MG63 (cell line): ENCODE measurements around the gene PRDM10. TPM values are rescaled to one million over a fixed set of nuclear protein-coding genes. Genes with fewer than 3 reads are reported as not detected.
"Not testable (repeated sequence)": the region's sequence is repeated elsewhere in the genome, so short reads cannot be mapped to it uniquely, and the experiment has no call there.

ENCODE experiments used
- DNase-seq: peaks from one replicate; pipeline ENCODE4 v3.0.0-alpha.2; 2020
- H3K27me3 ChIP-seq: fragments of 250-450 bp; sonication (Bioruptor Pico); 2 replicates; pipeline ENCODE4 v1.5.1; 2020; ENCODE audit warnings: mild to moderate bottlenecking, moderate library complexity
- H3K36me3 ChIP-seq: fragments of 250-450 bp; sonication (Bioruptor Pico); 2 replicates; pipeline ENCODE4 v1.5.1; 2020; ENCODE audit warnings: mild to moderate bottlenecking, moderate library complexity
- H3K4me3 ChIP-seq: fragments of 250-450 bp; sonication (Bioruptor Pico); 2 replicates; pipeline ENCODE4 v1.5.1; 2020; ENCODE audit warnings: mild to moderate bottlenecking, moderate library complexity
- H3K9me3 ChIP-seq: fragments of 250-450 bp; sonication (Bioruptor Pico); 2 replicates; pipeline ENCODE4 v1.5.1; 2020; ENCODE audit warnings: mild to moderate bottlenecking, moderate library complexity
- total RNA-seq: library from RNA; depleted of rRNA; stranded (reverse); fragments of >200 nt; shearing (Covaris generic); gene quantifications from 2 replicates; pipeline ENCODE4 v1.2.3, GENCODE V29; 2014; ENCODE audit warnings: low replicate concordance

The PRDM10 gene
- total RNA-seq, 1 experiment from 2014 or later = 4.9 TPM

DNA sequence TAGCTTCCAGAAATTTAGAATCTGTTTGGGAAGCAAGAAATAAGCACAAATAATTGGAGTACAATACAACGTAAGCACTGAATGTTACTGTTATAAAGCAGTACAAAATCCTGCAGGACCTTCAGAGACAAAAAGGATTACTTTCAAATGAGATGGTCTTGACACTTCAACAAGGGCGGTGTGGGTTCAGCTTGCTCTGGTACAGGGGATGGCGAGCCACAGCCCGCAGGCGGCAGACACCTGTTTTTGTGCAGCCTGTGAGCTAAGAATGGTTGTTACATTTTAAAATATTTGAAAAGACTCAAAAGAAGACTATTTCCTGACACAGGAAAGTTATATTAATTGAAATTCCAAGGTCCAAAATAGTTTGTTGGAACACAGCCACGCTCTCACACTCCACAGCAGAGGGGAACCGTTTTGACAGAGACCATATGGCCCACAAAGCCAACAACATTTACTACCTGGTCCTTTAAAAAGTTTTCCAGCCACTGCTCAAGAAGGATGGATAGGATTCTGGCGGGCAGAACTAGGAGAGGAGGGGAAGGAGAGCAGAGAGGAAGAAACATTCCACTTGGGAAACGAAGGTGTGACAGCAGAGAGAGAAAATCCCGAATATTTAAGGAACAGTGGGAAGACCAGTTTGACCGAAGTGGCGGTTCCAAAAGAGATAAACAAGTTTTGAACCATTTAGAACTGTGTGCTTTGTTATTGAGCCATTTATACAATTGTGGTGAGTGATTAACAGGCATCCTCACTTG is 6.3 kb downstream of the PRDM10 start:
- no peaks in the 10 kb centered on the region for H3K27me3 ChIP-seq
- no peak overlapping the region for H3K4me3 ChIP-seq
- peaks cover 6% of the 10 kb centered on the region for H3K36me3 ChIP-seq
- H3K9me3 ChIP-seq = no peaks in the 10 kb centered on the region
- no peak for DNase-seq

DNA sequence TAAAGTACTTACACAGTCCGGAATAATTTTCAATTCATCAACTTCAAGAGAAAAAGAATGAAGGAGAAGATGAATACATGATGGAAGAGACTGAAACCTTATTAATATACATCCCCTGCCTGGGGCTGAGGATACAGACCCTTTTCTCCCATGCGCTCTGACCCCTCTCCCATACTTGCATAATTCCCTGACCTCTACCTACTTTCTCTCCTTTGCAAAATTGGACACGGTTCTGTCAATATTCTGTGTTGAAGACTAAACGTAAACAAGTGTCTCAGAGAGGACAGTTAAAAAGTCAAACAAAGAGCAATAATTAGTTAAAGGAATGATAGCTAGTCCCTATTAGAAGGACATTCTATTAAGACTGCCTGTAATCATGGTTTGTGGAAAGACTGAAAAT is 7.5 kb downstream of the PRDM10 start:
- H3K27me3 ChIP-seq = no peaks in the 10 kb centered on the region
- H3K9me3 ChIP-seq = no peaks in the 10 kb centered on the region
- DNase-seq = no peak
- peaks cover 6% of the 10 kb centered on the region for H3K36me3 ChIP-seq
- no peak overlapping the region for H3K4me3 ChIP-seq

DNA sequence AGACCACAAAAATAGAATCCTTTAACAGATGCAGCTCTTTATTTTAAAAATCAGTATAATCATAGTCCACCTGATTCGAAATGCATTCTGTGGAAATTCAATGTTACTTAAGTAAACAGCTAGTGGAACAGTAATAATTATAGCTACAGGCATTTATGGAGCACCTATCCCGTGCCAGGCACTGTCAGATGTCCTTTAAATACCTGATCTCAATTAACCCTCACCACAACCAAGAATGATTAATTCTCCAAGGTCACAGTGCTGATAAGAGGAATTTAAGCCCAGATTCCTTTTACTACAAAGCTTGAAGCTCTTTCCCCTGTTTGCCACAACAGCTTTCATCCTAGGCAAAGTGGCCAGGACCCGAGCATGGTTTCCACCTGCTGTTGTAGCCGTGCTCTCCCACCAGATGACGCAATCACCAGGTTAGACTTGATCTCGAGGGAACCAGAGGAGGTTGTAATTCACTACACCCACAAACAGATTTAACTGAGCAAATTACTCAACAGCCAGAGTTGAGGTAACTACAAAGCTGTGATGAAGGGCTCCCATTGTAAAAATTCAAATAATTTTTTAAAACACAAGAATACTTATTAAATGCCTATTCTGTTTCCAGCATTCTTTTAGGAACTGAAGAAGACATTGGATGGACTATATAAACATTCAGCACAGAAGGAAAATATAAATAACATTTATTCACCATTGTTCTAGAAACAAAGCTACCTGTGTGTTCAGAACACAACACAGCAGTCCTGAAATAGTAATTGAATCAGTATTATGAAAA is 10.3 kb downstream of the PRDM10 start:
- Histone ChIP-seq H3K27me3 (no peaks in the 10 kb centered on the region), H3K9me3 (peaks cover 5% of the 10 kb centered on the region; the same call in 1 of the 2 replicates), H3K4me3 (no peak overlapping the region), H3K36me3 (peaks cover 6% of the 10 kb centered on the region)
- DNase-seq = no peak

DNA sequence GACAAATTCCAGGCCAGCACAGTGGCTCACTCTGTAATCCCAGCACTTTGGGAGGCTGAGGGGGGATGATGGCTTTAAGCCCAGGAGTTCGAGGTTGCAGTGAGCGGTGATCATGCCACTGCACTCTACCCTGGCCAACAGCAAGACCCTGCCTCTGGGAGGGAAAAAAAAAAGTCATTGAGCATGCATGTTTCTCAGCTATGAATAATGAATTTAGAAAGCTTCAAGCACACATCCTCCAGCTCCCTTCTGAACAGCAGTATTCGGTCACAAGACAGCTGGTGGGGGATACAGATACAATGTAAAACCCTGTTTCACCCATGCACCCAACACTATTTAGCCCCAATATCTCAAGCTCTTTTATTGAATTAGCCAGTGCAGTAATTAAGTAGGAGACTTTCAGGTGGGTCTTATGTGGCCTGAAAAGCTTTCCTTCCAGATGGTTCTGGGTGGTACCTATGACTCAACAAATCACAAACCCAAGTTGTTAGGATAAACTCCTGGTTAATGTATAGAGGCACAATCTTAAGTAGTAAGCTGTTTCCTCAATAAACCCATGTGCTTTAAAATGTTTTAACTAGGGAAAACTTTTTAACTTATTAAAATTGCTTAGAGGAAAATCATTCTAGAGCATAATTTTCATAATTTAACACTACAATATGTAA is 13.4 kb downstream of the PRDM10 start:
- Histone ChIP-seq H3K9me3 (peaks cover 5% of the 10 kb centered on the region; the same call in 1 of the 2 replicates), H3K27me3 (no peaks in the 10 kb centered on the region), H3K36me3 (no peaks in the 10 kb centered on the region), H3K4me3 (no peak overlapping the region)
- no peak for DNase-seq

DNA sequence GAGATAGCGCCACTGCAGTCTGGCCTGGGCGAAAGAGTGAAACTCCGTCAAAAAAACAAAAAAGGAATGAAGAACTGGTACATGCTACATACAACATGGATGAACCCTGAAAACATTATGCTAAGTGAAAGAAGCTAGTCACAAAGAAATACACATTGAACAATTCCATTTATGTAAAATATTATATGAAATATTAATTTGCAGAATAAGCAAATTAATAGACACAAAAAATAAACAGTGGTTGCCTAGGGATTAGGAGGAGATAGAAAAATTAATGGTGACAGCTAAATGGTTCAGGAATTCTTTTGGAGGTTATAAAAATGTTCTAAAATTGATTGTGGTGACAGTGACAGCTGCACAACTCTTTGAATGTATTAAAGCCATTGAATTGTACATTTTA is 14.7 kb downstream of the PRDM10 start:
- H3K4me3 ChIP-seq = no peak overlapping the region
- no peaks in the 10 kb centered on the region for H3K36me3 ChIP-seq
- H3K27me3 ChIP-seq = no peaks in the 10 kb centered on the region
- no peak for DNase-seq
- H3K9me3 ChIP-seq = peaks cover 5% of the 10 kb centered on the region; the same call in 1 of the 2 replicates

DNA sequence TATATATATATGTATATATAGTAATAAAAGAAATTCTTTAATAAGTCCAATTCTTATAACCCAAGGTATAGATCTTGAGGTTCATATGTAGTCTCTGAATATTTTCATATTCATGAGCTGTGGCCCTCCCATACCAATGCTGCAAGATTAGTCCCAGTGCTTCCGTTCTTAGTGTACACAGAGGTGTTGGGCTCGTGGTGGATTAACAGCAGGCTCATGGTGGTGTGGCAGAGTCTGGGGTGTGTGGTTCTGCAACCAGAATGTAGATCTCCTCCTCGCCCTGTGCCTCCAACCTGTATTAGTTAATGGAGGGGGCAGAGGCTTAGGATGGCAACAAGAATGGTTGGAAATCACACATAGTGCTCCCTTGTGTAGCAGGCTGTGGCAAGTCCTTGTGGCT is 16.8 kb downstream of the PRDM10 start:
- DNase-seq = no peak

DNA sequence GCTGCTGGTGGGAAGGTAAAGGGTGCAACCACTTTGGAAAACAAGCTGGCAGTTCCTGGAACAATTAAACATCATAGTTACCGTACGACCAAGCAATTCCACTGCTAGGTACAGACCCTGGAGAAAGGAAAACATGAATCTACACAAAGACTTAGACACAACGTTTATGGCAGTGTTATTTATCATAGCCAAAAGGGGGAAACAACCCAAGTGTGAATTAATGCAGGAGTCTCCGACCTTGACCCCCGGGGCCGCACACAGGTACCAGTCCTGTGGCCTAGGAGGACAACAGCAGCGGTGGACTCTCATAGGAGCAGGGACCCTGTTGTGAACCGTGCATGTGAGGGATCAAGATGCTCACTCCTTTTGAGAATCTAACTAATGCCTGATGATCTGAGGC is 22.5 kb downstream of the PRDM10 start:
- Histone ChIP-seq H3K36me3 (no peaks in the 10 kb centered on the region), H3K4me3 (no peak overlapping the region), H3K9me3 (no peaks in the 10 kb centered on the region), H3K27me3 (no peaks in the 10 kb centered on the region)
- no peak for DNase-seq

More for the DNA sequence above, 16.8 kb downstream of the PRDM10 start:
- H3K36me3 ChIP-seq = no peaks in the 10 kb centered on the region
- H3K27me3 ChIP-seq = no peaks in the 10 kb centered on the region
- no peak overlapping the region for H3K4me3 ChIP-seq
- peaks cover 5% of the 10 kb centered on the region; the same call in 1 of the 2 replicates for H3K9me3 ChIP-seq

DNA sequence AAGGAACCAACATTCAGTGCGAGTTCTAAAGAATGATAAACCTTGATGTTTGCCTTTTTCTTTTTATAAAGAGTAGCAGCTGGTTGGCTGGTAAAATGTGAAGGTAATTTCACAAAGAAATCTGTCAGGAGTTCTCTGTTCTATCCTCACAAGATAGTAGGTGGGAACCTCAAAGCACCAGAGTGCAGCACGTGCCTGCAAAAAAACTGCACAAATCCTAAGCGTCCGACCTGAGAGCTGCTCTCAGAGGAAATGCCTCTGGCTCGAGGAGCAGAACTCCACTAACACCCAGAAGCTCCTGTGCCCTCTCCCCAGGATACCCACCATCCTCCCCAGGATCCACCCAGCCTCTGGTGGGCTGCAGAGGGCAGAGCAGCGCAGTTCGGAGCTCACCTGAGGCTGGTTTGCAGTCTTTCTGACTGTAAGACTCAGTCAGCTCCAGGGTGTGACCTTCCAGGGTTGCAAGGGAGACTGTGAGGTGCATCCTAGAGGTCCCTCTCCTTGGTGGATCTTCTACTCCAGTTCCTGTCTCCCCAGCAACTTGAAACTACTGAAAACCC is 23.5 kb downstream of the PRDM10 start:
- no peak for DNase-seq
- H3K36me3 ChIP-seq = no peaks in the 10 kb centered on the region
- H3K9me3 ChIP-seq = no peaks in the 10 kb centered on the region
- no peak overlapping the region for H3K4me3 ChIP-seq
- no peaks in the 10 kb centered on the region for H3K27me3 ChIP-seq

DNA sequence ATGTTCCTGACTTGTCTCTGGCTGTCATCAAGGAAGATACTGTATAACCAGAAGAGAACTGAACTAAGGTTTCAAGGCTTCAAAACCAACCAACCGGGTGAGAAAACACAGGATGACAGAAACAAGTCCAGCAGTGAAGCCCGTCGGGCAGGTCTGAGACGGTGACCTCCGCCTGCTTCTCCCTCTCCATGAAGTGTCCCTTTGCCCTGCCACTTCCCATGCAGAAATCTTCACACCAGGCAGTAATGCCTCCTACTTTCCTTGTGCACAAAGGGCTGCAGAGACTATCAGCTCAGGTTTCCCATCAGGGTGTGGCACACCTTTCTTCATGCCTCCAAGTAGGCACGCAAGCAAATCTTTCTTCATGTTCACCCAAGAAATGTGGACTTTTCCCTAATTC is 24.2 kb downstream of the PRDM10 start:
- Histone ChIP-seq H3K27me3 (no peaks in the 10 kb centered on the region), H3K9me3 (no peaks in the 10 kb centered on the region), H3K4me3 (no peak overlapping the region), H3K36me3 (no peaks in the 10 kb centered on the region)
- no peak for DNase-seq

DNA sequence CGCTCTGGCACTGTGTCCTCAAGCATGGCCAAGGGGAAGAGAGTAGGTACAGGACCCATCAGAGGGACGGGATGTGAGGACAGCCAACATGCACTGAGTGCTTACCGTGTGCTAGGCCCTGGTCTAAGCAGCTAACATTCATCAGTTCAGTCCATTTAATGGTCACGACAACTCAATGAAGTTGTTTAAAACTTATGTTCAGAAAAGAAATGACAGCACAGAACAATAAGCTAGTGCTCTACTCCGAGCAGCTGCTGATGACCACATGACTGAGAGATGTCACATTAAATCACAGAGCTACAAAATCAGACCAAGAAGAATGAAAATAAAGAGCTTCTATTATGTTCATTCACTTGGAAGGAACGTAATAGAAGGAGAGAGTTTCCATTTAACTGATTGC is 26.3 kb downstream of the PRDM10 start:
- no peaks in the 10 kb centered on the region for H3K9me3 ChIP-seq
- no peaks in the 10 kb centered on the region for H3K27me3 ChIP-seq
- no peak overlapping the region for H3K4me3 ChIP-seq
- DNase-seq = no peak
- H3K36me3 ChIP-seq = no peaks in the 10 kb centered on the region

DNA sequence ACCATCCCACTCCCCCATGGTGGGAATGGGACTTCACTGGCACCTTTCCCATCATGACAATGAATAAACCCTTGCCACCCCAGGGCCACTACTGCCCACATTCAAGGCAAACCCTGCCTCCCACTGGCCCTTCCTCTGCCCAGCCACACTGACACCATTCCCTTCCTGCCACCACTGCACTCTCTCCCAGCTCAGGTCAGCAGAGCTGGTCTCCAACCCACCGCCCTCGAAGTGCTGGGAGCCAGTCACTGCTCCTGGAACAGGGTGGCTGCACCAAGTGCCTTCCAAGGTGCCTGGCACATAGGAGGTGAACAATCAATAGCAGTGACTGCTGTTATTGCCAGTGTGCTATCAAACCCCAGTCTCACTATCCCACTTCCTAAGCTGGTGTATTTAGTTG is 27.1 kb downstream of the PRDM10 start:
- Histone ChIP-seq H3K9me3 (no peaks in the 10 kb centered on the region), H3K27me3 (no peaks in the 10 kb centered on the region), H3K4me3 (no peak overlapping the region), H3K36me3 (no peaks in the 10 kb centered on the region)
- DNase-seq = no peak

DNA sequence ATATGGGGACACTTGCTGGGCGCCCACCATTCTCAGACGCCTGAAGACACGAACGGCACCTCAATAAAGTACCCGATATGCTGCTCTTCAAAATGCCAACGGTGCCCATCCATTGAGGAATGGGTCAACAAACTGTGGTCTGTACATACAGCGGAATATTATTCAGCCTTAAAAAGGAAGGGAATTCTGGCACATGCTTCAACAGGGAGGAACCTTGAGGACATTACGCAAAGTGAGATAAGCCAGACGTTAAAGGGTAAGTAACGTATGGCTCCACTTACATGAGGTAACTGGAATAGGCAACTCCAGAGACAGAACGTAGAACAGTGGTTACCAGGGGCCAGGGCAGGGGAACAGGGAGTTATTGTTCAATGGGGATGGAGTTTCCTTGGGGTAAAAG is 28.0 kb downstream of the PRDM10 start:
- no peak for DNase-seq
- Histone ChIP-seq H3K4me3 (no peak overlapping the region), H3K36me3 (no peaks in the 10 kb centered on the region), H3K27me3 (no peaks in the 10 kb centered on the region), H3K9me3 (no peaks in the 10 kb centered on the region)

DNA sequence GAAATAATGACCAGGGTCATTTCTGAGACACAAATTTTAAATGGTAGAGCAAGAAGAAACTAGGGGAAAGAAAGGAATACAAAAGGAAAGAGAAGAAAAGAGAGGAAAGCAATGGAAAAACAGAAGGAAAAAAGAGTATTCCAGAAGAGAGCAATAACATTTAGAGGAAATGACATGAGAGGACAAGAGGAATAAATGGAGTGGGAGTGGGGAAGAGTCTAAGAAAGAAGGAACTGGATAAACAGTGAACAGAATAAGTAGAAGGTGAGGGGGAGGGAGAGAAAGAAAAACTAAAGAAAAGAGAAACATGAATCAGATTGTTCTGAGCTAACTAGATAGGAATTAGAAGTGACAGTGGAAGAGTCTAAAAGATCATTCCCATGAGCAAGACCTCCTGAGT is 28.4 kb downstream of the PRDM10 start:
- Histone ChIP-seq H3K9me3 (no peaks in the 10 kb centered on the region), H3K4me3 (no peak overlapping the region), H3K36me3 (no peaks in the 10 kb centered on the region), H3K27me3 (no peaks in the 10 kb centered on the region)
- no peak for DNase-seq

DNA sequence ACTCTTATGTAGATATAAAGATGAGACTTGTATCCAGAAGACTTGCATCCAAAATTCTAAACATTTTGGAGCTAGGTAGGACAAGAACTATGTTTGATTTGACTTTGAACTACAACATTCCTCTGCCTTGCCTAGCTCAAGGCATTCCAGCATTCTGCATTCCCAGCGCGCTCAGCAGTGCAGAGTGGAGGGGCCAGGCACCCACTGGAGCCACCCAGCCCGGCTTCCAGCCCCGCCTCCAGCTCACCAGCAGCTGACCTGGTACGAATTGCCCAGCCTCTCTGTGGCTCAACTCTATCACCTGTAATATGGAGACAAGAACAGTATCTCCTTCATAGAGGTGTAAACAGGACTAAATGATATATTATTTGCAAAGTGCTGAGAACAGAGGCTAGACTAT is 28.8 kb downstream of the PRDM10 start:
- no peaks in the 10 kb centered on the region for H3K27me3 ChIP-seq
- no peak overlapping the region for H3K4me3 ChIP-seq
- H3K36me3 ChIP-seq = no peaks in the 10 kb centered on the region
- DNase-seq = no peak
- no peaks in the 10 kb centered on the region for H3K9me3 ChIP-seq

DNA sequence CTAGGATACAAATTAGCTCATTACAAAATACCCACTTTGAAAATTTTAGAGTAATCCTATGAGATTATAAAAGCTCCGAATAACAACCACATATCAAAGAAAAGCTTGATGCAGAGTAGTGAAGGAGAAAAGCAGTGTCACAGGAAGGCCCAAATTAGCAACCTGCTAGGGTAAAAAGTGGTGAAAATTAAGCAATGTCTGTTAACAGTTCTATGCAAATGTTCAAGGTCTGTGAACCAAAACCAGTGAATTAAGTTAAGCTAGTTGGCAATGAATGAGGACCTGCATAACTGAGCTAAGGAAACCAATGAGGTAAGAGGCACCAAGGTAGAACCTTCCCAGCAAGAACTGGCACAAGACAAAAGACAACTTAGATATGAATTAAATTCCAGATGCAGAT is 29.6 kb downstream of the PRDM10 start:
- Histone ChIP-seq H3K9me3 (no peaks in the 10 kb centered on the region), H3K4me3 (no peak overlapping the region), H3K36me3 (no peaks in the 10 kb centered on the region), H3K27me3 (no peaks in the 10 kb centered on the region)
- DNase-seq = no peak

DNA sequence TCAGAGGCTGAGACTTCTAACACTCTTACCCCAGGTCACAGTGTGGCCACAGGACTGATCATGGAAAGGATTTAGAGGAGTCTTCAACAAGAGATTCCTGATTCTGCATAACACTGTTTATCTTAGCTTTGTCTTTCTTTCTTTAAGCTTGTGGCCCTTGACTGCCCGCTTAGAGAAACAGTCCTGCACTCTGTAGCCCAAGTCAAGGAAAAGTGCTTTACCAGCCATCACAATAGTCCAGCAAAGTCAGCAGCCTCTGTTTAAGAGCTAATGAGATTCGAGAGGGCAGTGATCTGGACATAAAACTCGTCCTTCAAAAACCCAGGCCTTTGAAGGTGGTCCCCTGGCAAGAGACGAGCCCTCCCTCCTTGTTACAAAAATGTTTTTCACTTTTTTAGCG is 30.0 kb downstream of the PRDM10 start:
- Histone ChIP-seq H3K9me3 (no peaks in the 10 kb centered on the region), H3K36me3 (no peaks in the 10 kb centered on the region), H3K27me3 (no peaks in the 10 kb centered on the region), H3K4me3 (no peak overlapping the region)
- no peak for DNase-seq

DNA sequence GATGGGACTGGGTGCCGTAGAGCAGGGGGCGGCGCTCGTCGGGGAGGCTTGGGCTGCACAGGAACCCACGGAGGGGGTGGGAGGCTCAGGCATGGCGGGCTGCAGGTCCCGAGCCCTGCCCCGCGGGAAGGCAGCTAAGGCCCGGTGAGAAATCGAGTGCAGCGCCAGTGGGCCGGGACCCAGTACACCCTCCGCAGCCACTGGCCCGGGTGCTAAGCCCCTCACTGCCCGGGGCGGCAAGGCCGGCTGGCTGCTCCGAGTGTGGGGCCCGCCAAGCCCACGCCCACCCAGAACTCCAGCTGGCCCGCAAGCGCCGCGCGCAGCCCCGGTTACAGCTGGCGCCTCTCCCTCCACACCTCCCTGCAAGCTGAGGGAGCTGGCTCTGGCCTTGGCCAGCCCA is 30.8 kb downstream of the PRDM10 start:
- H3K27me3 ChIP-seq, DNase-seq, H3K36me3 ChIP-seq, H3K4me3 ChIP-seq, H3K9me3 ChIP-seq: not testable (repeated sequence)
